HG02938 (cell line): ENCODE measurements around the gene CFAP251.

Experiments used
- ATAC-seq: cut with Tn5 transposase; IDR thresholded peaks from one replicate; pipeline ENCODE4 v1.9.1; 2021; ENCODE audit warnings: mild to moderate bottlenecking, moderate library complexity; ENCODE audit not compliant: unreplicated experiment

Gene CFAP251

DNA sequence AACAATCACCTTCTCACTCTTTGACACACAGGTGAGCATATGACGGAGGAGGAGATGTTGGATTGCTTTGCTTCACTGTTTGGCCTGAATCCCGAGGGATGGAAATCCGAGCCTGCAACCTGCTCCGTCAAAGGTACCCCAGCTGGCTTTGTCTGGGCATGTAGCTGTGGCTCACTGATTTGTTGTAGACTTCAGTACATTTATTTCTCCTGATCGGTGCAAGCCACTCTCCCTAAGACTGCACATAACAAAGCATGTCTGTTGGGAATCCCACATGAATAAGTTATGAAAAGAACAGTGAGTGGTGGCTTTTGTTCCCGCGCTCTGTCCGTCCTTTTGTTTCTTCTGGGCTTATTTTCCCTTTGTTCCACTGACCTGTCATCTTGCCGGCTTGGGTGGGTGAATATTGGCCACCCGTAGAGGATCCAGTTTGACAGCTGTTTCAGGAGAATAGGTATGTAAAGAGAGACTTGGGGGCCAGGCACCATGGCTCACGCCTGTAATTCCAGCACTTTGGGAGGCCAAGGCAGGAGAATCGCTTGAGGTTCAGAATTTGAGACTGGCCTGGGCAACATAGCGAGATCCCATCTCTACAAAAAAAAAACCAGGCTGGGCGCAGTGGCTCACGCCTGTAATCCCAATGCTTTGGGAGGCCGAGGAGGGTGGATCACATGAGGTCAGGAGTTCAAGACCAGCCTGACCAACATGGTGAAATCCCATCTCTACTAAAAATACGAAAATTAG lies 83.2 kb downstream of the CFAP251 start:
- no peak for ATAC-seq

DNA sequence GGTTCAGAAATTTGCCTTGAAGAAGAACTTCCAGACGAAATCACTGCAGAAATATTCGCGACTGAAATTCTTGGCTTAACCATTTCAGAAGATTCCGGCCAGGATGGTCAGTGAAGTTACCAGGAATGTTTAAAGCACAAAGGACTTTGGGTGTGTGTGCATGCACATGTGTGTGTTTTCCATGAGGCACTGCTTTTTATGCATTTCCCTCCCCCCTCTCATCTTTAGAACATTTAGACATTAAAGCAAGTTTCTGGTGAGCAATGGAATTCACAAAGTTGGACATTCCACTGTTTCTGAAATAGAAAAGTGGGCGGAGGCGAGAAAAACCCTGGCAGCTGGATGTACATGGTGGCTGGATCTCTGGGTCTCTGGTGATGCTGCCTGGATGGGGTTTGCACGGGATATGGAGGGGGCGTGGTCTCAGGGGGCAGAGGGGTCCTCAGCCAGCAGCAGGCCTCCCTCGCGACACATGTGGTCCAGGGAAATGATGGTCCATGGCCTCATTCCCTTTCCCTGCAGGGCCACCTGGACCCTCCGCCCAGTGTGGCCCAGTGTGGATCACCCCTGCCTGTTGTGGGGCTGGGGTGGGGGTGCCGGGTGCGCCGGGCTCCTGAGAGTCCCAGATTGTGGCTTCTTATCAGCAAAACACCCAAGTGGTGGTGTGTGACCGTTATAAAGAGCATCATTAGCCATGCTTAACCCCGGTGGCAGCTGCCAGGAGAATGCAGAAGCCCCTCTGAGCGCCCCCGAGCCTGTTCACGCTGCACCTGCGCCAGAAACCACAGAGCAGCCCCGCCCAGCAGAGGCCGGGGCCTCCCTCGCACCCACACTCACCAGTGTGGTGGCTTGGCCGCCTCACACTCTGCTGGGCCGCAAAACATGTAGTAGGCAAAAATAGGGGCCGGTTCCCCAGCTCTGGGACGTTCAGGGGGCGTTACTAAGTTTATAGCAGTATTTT lies 85.5 kb downstream of the CFAP251 start:
- ATAC-seq: no peak

DNA sequence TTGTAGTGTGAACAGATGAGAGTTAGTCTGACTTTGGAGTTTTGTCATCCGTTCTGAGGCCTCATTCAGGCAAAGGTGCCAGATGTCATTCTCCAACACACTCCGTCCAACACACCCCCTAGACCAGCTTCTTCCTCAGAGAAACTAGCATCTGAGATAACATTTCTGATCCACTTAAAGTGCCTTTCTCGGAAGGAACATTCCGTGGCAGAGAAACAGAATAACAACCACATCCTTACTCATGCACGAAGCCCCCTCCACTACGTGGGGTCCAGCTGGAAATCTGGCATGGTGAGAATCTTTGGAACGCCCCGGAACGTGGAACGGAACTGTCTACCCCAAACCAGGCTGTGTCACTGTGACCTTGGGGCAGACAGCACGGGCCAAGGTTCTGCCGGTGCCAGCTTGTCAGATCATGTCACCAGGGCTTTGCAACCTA lies 86.3 kb downstream of the CFAP251 start:
- ATAC-seq: no peak

DNA sequence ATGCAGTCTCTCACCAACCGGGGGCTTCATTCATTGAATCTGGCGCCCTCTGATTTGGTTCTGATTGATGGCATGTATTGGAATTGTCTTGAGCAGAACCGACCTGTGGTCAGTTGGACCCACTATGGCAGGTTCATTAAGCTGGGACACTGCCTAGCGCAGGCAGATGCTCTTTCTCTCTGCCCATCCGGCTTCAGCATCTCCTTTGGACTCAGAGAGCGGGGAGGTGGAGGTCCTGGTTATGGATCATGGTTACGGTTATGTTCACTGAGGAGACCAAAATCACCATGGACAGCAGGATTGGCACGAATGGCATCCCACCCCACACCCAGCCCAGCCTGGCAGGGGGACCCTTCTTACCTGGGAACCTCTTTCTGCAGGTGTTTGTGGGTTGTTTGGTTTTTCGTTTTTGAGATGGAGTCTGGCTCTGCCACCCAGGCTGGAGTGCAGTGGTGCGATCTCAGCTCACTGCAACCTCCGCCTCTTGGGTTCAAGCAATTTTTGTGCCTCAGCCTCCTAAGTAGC lies 86.9 kb downstream of the CFAP251 start:
- ATAC-seq: no peak

DNA sequence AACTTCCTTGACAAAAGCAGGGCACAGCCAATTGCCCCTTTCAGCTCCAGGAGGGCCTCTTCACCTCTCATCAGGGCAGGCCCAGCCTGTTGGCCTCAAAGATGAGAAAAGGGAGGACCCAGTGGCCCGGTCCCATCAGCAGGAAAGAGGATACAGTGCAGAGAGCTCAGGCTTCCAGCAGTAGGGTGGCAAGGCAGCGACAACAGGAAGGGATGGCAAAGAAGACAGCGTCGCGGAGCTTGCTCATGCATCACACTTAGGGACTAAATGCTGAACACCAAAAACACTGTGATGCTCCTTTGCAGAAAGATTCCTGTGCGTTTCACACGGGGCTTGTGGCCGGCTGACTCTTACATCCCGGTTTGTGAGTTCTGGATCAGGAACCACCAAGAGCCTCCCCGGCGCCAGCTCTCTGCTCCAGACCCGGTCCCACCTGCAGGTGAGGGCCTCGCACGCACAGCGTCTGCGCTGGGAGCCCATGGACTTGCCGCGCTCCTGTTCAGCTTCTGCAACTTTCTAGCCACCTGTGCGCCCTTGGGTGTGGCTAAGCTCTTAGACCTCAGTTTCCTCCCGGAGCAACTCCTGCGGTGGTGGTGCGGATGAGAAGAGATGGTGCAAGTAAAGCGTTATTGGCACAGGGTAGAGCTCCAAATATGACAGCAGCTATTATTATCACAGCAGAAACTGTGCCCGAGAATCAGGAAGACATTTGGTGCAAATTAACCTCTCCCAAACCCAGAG lies 88.0 kb downstream of the CFAP251 start:
- no peak for ATAC-seq

DNA sequence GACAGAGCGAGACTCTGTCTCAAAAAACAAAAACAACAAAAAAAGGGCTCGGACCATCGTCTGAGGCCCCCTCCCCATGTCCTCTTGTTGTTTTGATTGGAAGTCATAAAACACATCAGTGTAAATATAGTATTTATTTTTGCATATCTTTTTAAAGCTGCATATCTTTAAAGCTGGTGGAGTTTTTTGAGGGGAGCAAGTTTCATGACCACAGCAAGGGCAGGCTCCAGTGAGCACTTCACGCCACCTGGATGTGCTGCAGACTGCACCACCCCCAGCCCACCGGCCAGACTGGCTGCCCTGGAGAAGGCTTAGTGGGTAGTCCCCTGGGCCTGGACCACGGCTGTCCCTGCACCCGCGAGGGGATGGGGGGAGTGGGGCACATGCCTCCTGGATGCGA lies 91.3 kb downstream of the CFAP251 start:
- ATAC-seq: no peak

DNA sequence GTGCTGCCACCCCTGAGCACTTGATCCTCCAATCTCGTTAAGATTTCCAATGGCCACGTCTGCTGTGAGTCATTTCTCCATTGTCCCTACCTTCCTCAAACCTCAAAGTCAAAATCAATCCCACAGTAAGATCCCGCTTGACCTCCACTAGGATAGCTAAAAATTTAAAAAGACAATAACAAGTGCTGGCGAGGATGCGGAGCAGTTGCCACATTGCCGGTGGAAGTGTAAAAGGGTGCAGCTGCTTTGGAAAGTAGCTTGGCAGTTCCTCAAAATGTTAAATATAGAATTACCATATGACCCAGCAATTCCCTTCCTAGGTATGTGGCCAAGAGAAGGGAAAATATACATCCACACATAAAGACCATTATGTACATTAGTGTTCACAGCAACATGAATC lies 93.8 kb downstream of the CFAP251 start:
- no peak for ATAC-seq

DNA sequence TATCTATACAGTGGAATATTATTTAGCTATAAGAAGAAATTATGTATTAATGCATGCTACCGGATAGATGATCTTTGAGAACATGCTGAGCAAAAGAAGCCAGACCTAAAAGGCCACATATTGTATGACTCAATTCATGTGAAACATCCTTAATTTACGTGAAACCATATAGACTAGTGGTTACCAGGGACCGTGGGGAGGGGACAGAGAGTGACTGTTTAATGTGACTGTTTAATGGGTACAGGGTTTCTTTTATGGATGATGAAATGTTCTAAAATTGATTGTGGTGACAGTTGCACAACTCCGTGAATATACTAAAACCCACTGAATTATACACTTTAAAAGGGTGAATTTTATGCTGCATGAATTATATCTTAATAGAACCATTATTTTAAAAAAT lies 94.7 kb downstream of the CFAP251 start:
- ATAC-seq: no peak

DNA sequence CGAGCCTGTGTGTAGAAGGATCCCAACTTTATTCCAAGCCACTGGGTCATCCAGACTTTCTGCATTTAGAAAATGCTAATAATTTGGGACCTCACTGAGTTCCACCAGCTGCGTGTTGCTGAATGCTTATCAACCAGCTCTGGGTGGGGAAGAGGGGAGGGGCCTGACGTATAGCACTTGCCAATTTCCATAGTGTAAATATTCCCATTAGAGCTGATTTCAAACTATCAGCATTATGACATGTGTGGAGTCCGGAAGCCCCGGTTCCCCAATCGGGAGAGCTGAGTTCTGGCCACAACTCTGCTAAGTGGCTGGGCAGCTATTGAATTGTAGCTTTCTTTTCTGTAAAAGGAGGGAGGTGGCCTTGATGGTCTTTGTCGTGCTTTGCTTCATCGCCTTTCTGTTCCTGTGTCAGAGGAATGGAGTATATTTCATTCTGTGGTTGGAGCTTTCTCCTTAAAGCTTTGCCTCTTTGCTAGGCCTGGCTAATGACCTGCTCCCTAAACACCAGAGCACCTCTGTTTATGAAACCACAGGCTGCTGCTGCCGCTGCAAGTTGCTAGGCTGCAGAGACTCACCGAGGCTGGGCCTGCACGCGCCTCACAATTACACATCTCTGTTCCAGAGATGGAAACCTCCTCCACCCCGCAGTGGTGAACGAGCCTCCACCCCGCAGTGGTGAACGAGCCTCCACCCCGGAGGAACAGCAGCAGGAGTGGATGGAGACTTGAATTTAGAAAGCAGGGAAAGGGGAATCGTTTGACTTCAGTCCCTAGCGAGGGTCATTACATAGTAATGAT lies 95.6 kb downstream of the CFAP251 start:
- ATAC-seq: no peak

DNA sequence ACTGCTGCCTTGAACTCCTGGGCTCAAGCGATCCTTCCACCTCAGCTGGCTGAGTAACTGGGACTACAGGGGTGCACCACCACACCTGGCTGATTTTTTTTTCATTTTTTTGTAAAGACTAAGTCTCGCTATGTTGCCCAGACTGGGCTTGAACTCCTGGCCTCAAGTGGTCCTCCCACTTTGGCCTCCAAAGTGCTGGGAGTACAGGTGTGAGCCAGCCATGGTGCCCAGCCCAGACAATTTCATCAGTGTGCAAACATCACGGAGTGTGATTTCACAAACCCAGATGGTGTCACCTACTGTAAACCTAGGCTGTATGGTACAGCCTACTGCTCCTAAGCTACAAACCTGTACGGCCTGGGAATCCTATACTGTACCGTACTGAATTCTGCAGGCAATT lies 96.4 kb downstream of the CFAP251 start:
- no peak for ATAC-seq

DNA sequence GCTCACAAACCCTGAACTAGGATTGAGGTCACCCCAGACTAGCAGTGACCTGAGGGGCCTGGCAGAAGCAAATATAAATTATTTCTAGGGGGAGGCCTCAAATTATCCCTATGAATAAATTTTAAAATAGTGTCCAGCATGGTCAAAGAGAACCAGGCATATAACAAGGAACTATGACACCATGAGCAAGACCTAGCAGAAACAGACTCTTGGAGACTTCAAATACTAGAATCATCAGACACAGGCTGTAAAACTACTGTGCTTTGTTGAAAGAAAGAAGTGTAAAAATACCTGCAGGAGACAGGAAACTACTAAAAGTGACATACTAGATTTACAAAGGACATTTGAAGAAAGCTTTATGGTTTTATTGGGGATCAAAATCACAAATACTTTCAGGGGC lies 100.1 kb downstream of the CFAP251 start:
- no peak for ATAC-seq

DNA sequence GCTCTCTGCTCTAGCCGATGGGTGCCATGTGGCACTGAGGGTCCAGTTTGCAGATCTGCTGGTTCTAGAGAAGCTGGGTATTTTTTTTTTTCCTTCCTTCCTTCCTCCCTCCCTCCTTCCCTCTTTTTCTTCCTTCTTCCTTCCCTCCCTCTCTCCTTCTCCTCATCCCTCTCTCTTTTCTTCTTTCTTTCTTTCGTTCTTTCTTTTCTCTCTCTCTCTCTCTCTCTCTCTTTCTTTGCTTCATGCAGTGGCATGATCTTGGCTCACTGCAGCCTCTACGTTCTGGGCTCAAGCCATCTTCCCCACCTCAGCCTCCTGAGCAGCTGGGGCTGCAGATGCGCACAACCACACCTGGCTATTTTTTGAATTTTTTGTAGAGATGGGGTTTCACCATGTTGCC lies 100.5 kb downstream of the CFAP251 start:
- ATAC-seq: no peak

DNA sequence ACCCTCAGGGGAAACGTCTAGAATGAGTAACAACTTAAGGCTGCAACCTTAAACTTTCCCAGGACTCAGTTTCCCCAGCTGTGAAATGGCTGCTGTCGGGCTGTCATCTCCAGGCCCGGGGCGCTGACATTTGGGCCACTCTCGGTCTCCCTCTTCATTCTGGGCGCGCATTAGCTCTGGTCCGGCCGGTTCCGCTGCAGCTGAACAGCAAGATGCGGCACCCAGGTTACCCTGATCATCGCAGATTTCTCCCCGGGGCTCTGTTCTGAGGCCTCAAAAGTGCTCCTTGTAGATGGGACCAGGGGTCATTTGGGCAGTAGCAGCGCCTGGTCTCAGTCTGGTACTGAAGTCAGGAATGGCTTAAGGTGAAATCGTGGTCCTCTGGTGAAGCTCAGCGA lies 102.4 kb downstream of the CFAP251 start:
- no peak for ATAC-seq

DNA sequence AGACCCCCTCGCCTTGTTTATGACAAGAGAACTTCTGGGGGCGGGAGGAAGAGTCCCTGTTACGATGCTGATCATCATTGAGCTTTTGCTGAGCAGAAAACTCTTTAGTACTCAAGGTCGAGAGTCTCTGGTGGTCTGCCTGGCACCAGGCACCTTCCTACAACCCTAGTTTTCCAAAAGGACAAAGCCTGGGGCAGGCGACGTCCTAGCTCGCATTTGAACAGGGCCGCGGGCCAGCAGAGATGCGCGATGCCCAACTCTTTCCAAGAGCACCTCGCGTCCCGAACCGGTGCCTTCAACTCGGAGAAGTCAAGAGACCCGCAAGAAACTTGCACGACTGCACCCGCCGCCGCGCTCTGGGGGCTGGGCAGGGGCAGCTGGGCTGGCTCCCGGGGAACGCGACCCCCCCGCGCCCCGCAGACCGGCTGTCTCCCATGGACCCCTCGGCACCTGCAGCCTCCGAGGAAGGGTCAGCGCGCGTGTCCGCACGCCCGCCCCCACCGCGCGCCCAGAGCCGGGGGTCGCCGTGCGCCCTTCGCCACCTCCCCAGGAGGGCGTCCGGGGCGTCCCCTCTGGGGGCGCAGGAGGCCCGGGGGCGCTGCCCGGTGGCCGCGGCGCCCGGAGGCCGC lies 102.9 kb downstream of the CFAP251 start:
- ATAC-seq: no peak

DNA sequence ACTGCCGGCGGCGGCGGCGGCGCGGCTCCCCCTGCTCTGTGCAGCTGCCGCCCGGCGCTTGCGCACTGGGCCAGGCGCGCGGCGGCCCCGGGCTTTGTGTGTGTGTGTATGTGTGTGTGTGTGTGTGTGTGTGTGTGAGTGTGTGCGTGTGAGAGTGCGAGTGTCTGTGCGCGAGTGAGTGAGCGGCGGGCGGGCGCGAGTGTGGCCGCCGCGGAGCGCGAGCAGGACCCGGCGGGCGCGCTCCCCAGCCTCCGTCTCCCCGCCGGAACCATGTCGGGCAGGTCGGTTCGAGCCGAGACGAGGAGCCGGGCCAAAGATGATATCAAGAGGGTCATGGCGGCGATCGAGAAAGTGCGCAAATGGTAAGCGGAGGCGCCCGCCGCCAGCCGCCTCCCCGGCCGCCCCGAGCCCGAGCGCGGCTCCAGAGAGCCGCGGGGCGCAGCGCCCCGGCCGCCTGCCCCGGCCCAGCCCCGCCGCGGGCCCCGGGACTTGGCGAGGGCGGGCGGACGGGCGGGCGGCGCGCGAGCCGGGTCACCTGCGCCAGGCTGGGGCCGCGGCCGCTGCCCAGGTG lies 103.5 kb downstream of the CFAP251 start, which contains the start of gene BCL7A:
Gene BCL7A, plus strand, starts transcription at position 63 of the 571 bp plus-strand sequence. Its CDS starts 208 bp downstream, at position 271.
- ATAC-seq: no peak

DNA sequence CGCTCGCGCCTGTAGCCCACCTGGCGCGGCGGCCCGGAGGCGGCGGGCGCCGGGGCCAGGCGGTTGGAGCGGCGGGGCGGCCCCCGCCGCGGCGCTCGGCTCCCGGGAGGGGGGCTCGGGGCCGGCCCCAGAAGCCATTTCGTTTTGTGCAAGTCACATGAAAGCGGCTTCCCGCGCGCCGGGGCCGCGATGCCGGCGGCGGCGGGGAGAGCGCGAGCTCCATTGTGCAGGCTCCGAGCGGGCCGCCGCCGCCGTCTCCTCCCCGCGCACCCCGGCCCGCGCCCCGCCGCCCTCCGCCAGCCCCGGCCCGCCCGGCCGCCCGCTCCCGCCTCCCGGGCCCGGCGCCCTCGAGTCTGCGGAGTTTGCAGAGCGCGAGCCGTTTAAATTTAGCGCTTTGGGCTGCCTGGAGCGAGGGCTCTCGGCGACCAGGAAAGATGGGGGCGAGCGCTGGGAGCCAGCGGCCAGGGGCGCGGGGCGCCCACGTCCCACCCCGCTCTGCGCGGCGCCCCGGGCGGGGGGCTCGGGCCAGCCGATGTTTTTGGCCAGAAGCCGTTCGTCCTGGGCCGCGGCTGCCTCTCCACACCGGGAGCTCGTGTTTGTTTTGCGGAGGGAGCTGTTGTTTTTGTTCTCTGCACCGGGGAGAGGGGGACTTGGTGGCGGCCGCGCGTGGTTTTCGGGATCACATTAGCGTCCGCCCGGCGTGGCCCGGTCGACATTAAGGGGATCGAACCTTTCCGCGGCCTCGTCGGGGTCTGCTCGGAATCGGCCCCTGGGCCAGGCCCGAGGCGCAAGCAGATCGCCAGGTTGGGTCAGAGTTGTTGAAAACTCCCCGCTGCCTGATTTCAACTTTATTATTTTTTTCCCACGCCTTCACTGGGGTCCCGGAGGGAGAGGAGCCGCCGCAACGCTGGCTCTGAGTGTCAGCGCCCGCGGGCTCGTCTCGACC lies 104.3 kb downstream of the CFAP251 start:
- ATAC-seq: no peak

DNA sequence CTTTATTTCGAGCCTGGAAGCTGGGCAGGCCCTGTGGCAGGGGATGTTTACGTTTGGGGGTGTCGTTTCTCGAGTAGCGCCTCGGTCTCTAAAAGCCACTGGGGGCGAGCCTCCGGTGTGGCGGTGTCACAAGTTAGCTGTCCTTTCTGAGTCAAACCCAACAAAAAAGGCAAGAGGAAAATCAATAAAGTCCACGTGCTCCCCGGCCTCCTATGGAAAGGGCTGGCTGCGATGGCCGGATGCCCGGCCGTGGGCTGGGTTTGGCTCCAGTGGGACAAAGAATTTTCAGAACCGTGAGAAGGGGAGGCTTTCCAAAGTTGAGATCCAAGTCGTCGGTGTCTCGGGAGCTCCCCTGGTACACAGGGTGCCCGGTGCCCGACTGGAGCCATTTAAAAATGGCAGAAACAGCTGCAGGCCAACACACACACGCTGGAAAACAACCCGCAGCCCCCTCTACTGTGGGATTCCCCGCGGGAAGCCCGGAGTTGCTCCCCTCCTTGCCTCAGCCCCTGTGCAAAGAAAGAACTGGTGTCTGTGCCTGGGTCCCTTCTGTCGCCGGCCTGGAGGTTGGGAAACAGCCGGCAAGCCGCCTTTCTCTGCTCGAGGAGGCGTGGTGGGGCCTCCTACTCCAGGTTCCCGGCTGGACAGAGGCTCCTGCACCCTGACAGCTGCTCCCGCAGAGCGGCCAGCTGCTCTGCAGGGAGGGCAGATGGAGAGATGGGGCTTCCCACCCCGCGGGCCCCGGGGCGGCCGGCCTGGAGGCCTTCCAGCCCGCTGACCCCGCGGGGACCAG lies 105.1 kb downstream of the CFAP251 start:
- ATAC-seq: no peak
